Nephron (organoid): ENCODE results near the gene NAPB.

Experiments
- H3K27ac Mint-ChIP-seq, 3 experiments: 2 replicates each; pipeline ENCODE4 v1.8.0; 2020; ENCODE audit warnings: mixed read lengths in 3 of 3, mild to moderate bottlenecking in 2 of 3, moderate library complexity in 1 of 3
- H3K27me3 Mint-ChIP-seq: 2 replicates; pipeline ENCODE4 v1.8.0; 2021; ENCODE audit warnings: low read depth, mild to moderate bottlenecking, moderate library complexity, mixed read lengths
- H3K36me3 Mint-ChIP-seq: 2 replicates; pipeline ENCODE4 v1.8.0; 2020; ENCODE audit warnings: low read depth, mixed read lengths
- H3K4me1 Mint-ChIP-seq: 2 replicates; pipeline ENCODE4 v1.8.0; 2020; ENCODE audit warnings: mixed read lengths
- H3K4me3 Mint-ChIP-seq, 3 experiments: 2 replicates each; pipeline ENCODE4 v1.8.0; 2020; ENCODE audit warnings: mild to moderate bottlenecking in 3 of 3, mixed read lengths in 3 of 3, moderate library complexity in 2 of 3
- H3K9me3 Mint-ChIP-seq: 2 replicates; pipeline ENCODE4 v1.8.0; 2020; ENCODE audit warnings: mixed read lengths
- CTCF ChIP-seq, 3 experiments: fragments of 200-600 bp; sonication (generic); IDR thresholded peaks; one replicate each; pipeline ENCODE4 v1.5.0; 2021; ENCODE audit warnings: antibody characterized with exemption in 3 of 3; ENCODE audit not compliant: unreplicated experiment in 3 of 3

NAPB gene

GRCh38 chr20:23361476-23362391, 59.6 kb downstream of the NAPB start, which contains the start of gene GZF1:
Gene GZF1, plus strand, starts transcription at chr20:23362182. Its CDS starts 2,202 bp downstream, at chr20:23364384.
- H3K27ac Mint-ChIP-seq, result peak within 1 kb of the TSS; percentile 87 to 99 (median 98)
- H3K4me1 Mint-ChIP-seq, result peaks cover 46% of the 10 kb centered on the region
- H3K4me3 Mint-ChIP-seq, result peak within 1 kb of the TSS; percentile 96 to 97 (median 96)
- no peaks in the 10 kb centered on the region for H3K27me3 Mint-ChIP-seq
- peaks cover 21% of the 10 kb centered on the region for H3K36me3 Mint-ChIP-seq
- TF ChIP-seq CTCF (IDR thresholded peaks at IDR 0.05; ENCODE audit: unreplicated experiment in 3 of 3), result no peak
- no peaks in the 10 kb centered on the region for H3K9me3 Mint-ChIP-seq

- peaks cover 39% of the 10 kb centered on the region for H3K4me1 Mint-ChIP-seq
- H3K4me3 Mint-ChIP-seq, result peak overlapping the region; percentile 86 to 93 (median 92)
- no peak for TF ChIP-seq CTCF (IDR thresholded peaks at IDR 0.05; ENCODE audit: unreplicated experiment in 3 of 3)
- peaks cover 17% of the 10 kb centered on the region for H3K36me3 Mint-ChIP-seq
- no peaks in the 10 kb centered on the region for H3K27me3 Mint-ChIP-seq
- H3K9me3 Mint-ChIP-seq, result no peaks in the 10 kb centered on the region
- H3K27ac Mint-ChIP-seq, result peak overlapping the region; percentile 87 to 99 (median 98)
Measured at GRCh38 chr20:23361119-23361475, 60.2 kb downstream of the NAPB start.

- Mint-ChIP-seq H3K4me3 (peak overlapping the region; percentile 86 to 93 (median 92)), H3K27ac (peak overlapping the region; percentile 87 to 99 (median 98)), H3K4me1 (peaks cover 36% of the 10 kb centered on the region), H3K27me3 (no peaks in the 10 kb centered on the region), H3K9me3 (no peaks in the 10 kb centered on the region), H3K36me3 (peaks cover 14% of the 10 kb centered on the region)
- no peak for TF ChIP-seq CTCF (IDR thresholded peaks at IDR 0.05; ENCODE audit: unreplicated experiment in 3 of 3)
Measured at GRCh38 chr20:23360531-23360930, 60.8 kb downstream of the NAPB start.

GRCh38 chr20:23358923-23359593, 62.2 kb downstream of the NAPB start:
- Mint-ChIP-seq H3K27ac (peak overlapping the region in 2 of 3 experiments; percentile 90 to 96), H3K36me3 (peaks cover 12% of the 10 kb centered on the region), H3K27me3 (no peaks in the 10 kb centered on the region), H3K9me3 (no peaks in the 10 kb centered on the region), H3K4me1 (peaks cover 24% of the 10 kb centered on the region), H3K4me3 (peak overlapping the region; percentile 95 to 96 (median 96))
- no peak for TF ChIP-seq CTCF (IDR thresholded peaks at IDR 0.05; ENCODE audit: unreplicated experiment in 3 of 3)

- TF ChIP-seq CTCF (IDR thresholded peaks at IDR 0.05; ENCODE audit: unreplicated experiment in 3 of 3), result no peak
- no peaks in the 10 kb centered on the region for H3K9me3 Mint-ChIP-seq
- H3K36me3 Mint-ChIP-seq, result peaks cover 10% of the 10 kb centered on the region
- H3K27me3 Mint-ChIP-seq, result no peaks in the 10 kb centered on the region
- peak overlapping the region; percentile 95 to 96 (median 96) for H3K4me3 Mint-ChIP-seq
- H3K4me1 Mint-ChIP-seq, result peaks cover 19% of the 10 kb centered on the region
- H3K27ac Mint-ChIP-seq, result peak overlapping the region; percentile 75 to 96 (median 90)
Measured at GRCh38 chr20:23358563-23358906, 62.8 kb downstream of the NAPB start.
